Measurements from ENCODE around the gene DGKA.

DNA sequence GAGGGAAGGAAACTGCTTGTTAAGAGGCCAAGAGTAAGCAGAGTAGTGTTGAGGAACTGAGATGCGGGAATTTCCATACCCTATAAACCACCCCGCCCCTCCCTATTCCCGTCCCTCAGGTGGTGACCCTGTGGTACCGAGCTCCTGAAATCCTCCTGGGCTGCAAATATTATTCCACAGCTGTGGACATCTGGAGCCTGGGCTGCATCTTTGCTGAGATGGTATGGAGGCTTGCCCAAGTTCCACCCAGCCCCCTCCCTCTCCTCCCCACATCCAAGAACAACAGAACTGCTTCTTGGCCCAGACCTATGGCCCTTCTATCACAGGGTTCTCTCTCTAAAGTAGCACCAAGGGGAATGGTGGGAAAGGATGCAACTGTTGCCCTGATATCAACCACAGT lies 38.4 kb downstream of the DGKA start:
- TF ChIP-seq, protein P1, sequence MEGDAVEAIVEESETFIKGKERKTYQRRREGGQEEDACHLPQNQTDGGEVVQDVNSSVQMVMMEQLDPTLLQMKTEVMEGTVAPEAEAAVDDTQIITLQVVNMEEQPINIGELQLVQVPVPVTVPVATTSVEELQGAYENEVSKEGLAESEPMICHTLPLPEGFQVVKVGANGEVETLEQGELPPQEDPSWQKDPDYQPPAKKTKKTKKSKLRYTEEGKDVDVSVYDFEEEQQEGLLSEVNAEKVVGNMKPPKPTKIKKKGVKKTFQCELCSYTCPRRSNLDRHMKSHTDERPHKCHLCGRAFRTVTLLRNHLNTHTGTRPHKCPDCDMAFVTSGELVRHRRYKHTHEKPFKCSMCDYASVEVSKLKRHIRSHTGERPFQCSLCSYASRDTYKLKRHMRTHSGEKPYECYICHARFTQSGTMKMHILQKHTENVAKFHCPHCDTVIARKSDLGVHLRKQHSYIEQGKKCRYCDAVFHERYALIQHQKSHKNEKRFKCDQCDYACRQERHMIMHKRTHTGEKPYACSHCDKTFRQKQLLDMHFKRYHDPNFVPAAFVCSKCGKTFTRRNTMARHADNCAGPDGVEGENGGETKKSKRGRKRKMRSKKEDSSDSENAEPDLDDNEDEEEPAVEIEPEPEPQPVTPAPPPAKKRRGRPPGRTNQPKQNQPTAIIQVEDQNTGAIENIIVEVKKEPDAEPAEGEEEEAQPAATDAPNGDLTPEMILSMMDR (IDR thresholded peaks at IDR 0.05) = no peak
- no peak for TF ChIP-seq POLR2AphosphoS5 (IDR thresholded peaks at IDR 0.05)
- no peak for TF ChIP-seq EP300 (IDR thresholded peaks at IDR 0.05)
- no peak for TF ChIP-seq POLR2A (IDR thresholded peaks at IDR 0.05)

All from gastroesophageal sphincter (tissue), 3 donors.